Kidney (tissue), 14 donors: ENCODE results near the gene NLGN1. TPM values are rescaled to one million over a fixed set of nuclear protein-coding genes. Genes with fewer than 3 reads are reported as not detected.

Source experiments
- DNase-seq, 5 donors: peaks; one replicate each; pipeline ENCODE4 v3.0.0-alpha.2; 2013 to 2020
- FAIRE-seq: peaks from 2 replicates; lab custom pipeline; 2012; peaks lifted over from hg19 to GRCh38; lab: Jason Lieb, UNC
- H3K27ac ChIP-seq, 2 donors: one replicate each; pipeline ENCODE4 v1.7.0; 2013; ENCODE audit warnings: low read depth in 2 of 2, low read length in 2 of 2, inconsistent platforms in 1 of 2
- H3K27me3 ChIP-seq: one replicate; pipeline ENCODE4 v1.7.1; 2013; ENCODE audit warnings: low read length, inconsistent platforms; ENCODE audit not compliant: control insufficient read depth, insufficient read depth
- H3K36me3 ChIP-seq, 3 donors: one replicate each; pipeline versions ENCODE4 v1.7.0 to v1.7.1; 2013; ENCODE audit warnings: low read length in 3 of 3, control low read depth in 1 of 3, inconsistent platforms in 1 of 3; ENCODE audit not compliant: insufficient read depth in 3 of 3, control insufficient read depth in 2 of 3
- H3K4me1 ChIP-seq, 3 donors: one replicate each; pipeline versions ENCODE4 v1.7.0 to v1.7.1; 2013; ENCODE audit warnings: low read length in 3 of 3, inconsistent platforms in 1 of 3, low read depth in 1 of 3; ENCODE audit not compliant: control insufficient read depth in 2 of 3, insufficient read depth in 2 of 3
- H3K4me3 ChIP-seq, 3 donors: one replicate each; pipeline versions ENCODE4 v1.7.0 to v1.8.1; 2013; ENCODE audit warnings: low read length in 3 of 3, control low read depth in 1 of 3, inconsistent platforms in 1 of 3
- H3K9ac ChIP-seq, 3 donors: one replicate each; pipeline versions ENCODE4 v1.7.0 to v1.7.1; 2013; ENCODE audit warnings: low read length in 3 of 3, control low read depth in 1 of 3, inconsistent platforms in 1 of 3
- H3K9me3 ChIP-seq, 3 donors: one replicate each; pipeline versions ENCODE4 v1.7.0 to v1.7.1; 2013; ENCODE audit warnings: low read length in 3 of 3, control low read depth in 1 of 3, inconsistent platforms in 1 of 3; ENCODE audit not compliant: control insufficient read depth in 2 of 3, insufficient read depth in 1 of 3
- CTCF ChIP-seq: IDR thresholded peaks from 3 replicates; pipeline ENCODE4 v1.5.1; 2012; ENCODE audit warnings: mild to moderate bottlenecking, moderate library complexity, borderline replicate concordance; ENCODE audit not compliant: insufficient read depth; ENCODE audit errors: extremely low read depth
- intact Hi-C: fragments of 100-400 bp; cut with DNase I; formaldehyde crosslinking; loops from one replicate; pipeline ENCODE4 v1.11.1; 2022
- polyA plus RNA-seq: library from polyadenylated mRNA; stranded (reverse); fragments of 350-450 nt; fragmentation: Illumina TruSeq; extraction: RNeasy Lipid Tissue Mini Kit (QIAGEN cat#74804); gene quantifications from one replicate; pipeline ENCODE4 v1.2.3, GENCODE V29; 2014; ENCODE audit warnings: low read depth, low replicate concordance; ENCODE audit not compliant: insufficient read depth
- total RNA-seq: library from RNA; stranded (reverse); fragmentation: NEBNext Ultra II Directional; extraction: Animal tissue kit (Norgen Biotek cat#: 25700); gene quantifications from one replicate; pipeline ENCODE4 v1.2.1, GENCODE V29; 2021
- donor health status: control.
- donor health status: control.
- donor health status: control.
- donor health status: control.
- donor health status: control.
- donor health status: DM: yes; HTN: yes; CAD: no.
- donor health status: Normal renal cell carcinoma (clear cell type).

The NLGN1 gene
- total and polyA plus RNA-seq, 2 donors from 2014 or later: 0.49 to 19.4 TPM

DNA sequence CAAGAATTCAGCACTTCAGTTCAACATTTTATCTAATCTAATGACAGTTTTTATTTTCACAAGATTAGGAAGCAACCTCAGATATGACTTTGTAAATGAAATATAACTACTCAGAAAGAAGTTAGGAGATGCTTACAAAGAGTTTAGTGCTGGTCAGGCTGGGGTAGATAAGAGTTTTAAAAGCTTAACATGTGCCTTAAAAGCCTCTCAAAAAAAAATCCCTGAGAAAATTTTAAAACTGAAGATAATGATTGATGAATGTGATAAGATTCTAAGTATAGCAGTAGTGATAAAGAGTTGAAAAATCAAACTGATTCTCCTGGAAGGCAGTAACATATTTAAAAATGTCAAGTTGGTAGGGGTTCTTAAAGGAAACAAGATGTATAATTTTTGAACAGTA, 478.2 kb downstream of the NLGN1 start:
- Histone ChIP-seq H3K4me3 (no peak overlapping the region), H3K36me3 (no peaks in the 10 kb centered on the region), H3K27me3 (no peaks in the 10 kb centered on the region), H3K9me3 (no peaks in the 10 kb centered on the region), H3K27ac (no peak overlapping the region), H3K4me1 (no peaks in the 10 kb centered on the region), H3K9ac (no peak overlapping the region)
- TF ChIP-seq CTCF: no peak
- no peak for FAIRE-seq
- no peak for DNase-seq
- intact Hi-C loops: no loop called here

DNA sequence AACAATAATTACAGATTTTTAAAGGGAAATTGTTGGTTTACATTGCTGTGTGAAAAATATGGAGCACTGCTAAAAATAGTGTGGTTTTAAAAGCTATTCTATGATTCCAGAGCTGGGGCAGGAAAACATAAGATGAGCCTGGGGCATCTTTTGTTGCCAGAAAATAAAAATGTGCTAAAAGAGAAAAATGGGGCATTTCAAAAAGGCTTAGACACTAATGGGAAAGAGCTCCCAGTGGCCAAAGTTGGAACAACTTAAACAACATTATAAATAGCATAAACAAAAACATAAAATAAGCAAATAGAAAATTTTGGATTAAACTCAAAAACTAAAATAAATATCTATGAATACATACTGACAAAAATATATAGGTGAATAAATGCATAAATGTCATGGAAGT, 478.9 kb downstream of the NLGN1 start:
- H3K9ac ChIP-seq: no peak overlapping the region
- H3K9me3 ChIP-seq: no peaks in the 10 kb centered on the region
- no peak for FAIRE-seq
- no peak overlapping the region for H3K27ac ChIP-seq
- H3K36me3 ChIP-seq: no peaks in the 10 kb centered on the region
- intact Hi-C loops: no loop called here
- TF ChIP-seq CTCF: no peak
- no peaks in the 10 kb centered on the region for H3K27me3 ChIP-seq
- H3K4me1 ChIP-seq: no peaks in the 10 kb centered on the region
- H3K4me3 ChIP-seq: no peak overlapping the region
- DNase-seq: no peak

DNA sequence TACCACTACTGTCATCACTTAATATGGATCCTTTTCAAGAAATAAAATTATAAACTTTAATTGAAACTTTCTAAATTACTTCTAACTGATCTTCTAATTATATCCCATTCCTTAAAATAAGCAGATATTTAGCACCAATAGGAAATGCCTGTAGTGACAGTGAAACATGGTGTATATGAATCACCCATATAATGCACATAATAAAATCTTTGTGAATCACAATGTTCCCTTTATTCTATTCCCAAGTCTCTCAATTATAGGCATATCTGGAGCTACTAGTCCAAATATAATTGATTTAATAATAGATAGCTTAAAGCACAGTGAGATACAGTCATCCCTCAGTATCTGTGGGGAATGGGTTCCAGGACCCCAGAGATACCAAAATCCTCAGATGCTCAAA, 490.3 kb downstream of the NLGN1 start:
- no peak for TF ChIP-seq CTCF
- DNase-seq (no peak), FAIRE-seq (no peak)
- Histone ChIP-seq H3K4me3 (no peak overlapping the region), H3K36me3 (no peaks in the 10 kb centered on the region), H3K9ac (no peak overlapping the region), H3K9me3 (no peaks in the 10 kb centered on the region), H3K27ac (no peak overlapping the region), H3K27me3 (no peaks in the 10 kb centered on the region), H3K4me1 (no peaks in the 10 kb centered on the region)
- intact Hi-C loops: no loop called here

GRCh38 chr3:173889596-173889995, 492.1 kb downstream of the NLGN1 start:
- Histone ChIP-seq H3K27ac (no peak overlapping the region), H3K9me3 (no peaks in the 10 kb centered on the region), H3K36me3 (no peaks in the 10 kb centered on the region), H3K9ac (no peak overlapping the region), H3K27me3 (no peaks in the 10 kb centered on the region), H3K4me3 (no peak overlapping the region), H3K4me1 (no peaks in the 10 kb centered on the region)
- TF ChIP-seq CTCF: no peak
- no peak for DNase-seq
- no peak for FAIRE-seq
- intact Hi-C loops: no loop called here
